Measurements from ENCODE around the gene ACACB.

The ACACB gene

DNA sequence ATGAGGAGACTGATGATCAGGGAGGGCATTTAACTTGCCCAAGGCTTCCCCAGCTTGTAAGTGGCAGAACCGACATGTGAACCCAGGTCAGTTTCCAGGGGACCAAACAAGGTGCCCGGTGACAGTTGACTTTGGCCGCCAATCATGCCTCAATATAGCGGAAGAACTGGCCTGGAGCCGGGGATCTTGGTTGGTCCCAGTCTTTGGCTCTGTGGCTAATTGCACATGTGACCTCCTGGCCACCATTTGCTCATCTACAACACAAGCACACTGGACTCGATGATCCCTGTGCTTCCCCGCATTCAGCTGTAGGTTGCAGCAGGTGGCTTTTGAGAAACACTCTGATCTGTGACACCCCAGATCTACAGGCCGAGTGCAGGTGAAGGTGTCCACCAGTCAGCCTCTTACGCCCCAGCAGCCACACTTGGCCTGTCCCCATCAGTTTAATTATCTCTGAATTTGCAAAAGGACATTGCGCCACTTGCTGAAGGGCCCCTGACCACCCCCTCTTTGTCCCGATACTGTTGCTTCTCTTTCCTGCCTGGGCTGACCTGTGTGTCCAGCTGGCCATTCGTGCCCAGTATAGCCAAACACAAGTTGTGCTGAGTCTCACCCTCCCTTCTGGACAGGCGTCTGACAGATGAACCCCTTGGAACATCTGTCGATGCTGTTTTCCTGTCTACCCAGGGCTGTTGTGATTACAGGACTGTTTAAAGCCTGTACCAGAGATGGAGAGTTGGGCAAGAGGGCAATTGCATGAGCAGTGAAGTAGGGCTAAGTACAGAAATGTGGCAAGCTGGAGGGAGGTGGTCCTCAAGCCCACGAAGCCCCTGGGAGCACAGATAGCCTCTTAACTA lies 14.1 kb downstream of the ACACB start:
- Histone ChIP-seq H3K27ac (ENCODE audit: low read depth, low read length, poor library complexity, severe bottlenecking) (no peak overlapping the region), H3K79me2 (ENCODE audit: insufficient read depth, low read length) (no peaks in the 10 kb centered on the region), H3K9me3 (ENCODE audit: low read length) (no peaks in the 10 kb centered on the region), H3K4me1 (ENCODE audit: insufficient read depth, low read length, severe bottlenecking) (peaks cover 6% of the 10 kb centered on the region), H3K36me3 (ENCODE audit: insufficient read depth, low read length) (no peaks in the 10 kb centered on the region), H3K9ac (ENCODE audit: low read length) (no peak overlapping the region), H3K9me2 (ENCODE audit: low read depth, low read length) (no peaks in the 10 kb centered on the region), H3K4me2 (ENCODE audit: low read length) (no peak overlapping the region), H3K27me3 (ENCODE audit: insufficient read depth, low read length) (no peaks in the 10 kb centered on the region), H3K4me3 (ENCODE audit: low read depth, low read length, poor library complexity, severe bottlenecking) (no peak overlapping the region), H4K20me1 (ENCODE audit: insufficient read depth, low read length) (no peaks in the 10 kb centered on the region), H2AFZ (ENCODE audit: low read length) (no peak overlapping the region), H3F3A (ENCODE audit: insufficient read depth, low read length) (no peaks in the 10 kb centered on the region)
- no peak for TF ChIP-seq EZH2 (IDR thresholded peaks at IDR 0.05; ENCODE audit: borderline replicate concordance, low read length)
- no peak for TF ChIP-seq CTCF (IDR thresholded peaks at IDR 0.05; ENCODE audit: low read length)

DNA sequence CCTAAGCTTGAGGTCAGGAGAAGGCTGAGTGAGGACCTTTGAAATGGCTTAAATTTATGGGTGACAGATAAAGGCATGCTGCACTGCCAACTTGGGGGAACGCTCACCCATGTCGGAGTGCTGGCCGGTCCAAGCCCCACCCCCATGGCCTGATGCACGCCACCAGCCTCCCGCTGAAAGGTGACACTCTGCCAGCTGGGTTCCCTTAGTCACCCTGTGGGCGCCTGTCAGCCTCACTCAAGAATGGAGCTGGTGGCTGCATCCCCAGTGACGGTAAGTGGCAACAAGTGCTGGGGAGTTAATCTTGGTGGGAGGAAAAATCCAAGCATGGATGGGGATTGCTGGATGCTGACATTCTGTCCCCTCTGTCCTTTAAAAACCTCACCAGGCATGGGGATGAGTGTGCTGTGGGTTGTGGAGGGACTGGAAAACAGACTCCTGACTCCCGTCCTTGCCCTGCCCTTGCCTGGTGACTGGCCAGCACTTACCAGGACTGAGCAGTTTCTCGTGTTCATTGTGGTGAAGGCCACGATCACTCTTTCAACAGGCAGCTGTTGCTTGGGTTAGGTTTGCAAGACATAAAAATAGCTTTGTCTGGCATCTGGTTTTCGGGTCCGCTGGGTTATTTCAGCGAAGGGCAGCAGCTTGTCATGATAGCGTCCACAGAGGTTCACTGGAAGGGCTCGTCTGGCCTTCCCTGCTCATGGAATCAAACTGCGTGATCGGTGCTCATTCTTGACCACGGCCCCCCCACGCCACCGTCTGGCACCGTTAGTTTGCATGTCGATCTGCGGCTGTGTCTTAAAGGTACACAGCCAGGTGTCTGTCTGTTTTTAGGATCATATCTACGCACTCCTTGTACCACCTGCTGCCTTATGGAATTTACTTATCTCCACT lies 15.0 kb downstream of the ACACB start:
- no peak overlapping the region for H2AFZ ChIP-seq (ENCODE audit: low read length)

More for the DNA sequence above, 15.0 kb downstream of the ACACB start:
- Histone ChIP-seq H3K4me3 (ENCODE audit: low read depth, low read length, poor library complexity, severe bottlenecking) (peak overlapping the region; percentile 14), H3K9me3 (ENCODE audit: low read length) (no peaks in the 10 kb centered on the region), H3F3A (ENCODE audit: insufficient read depth, low read length) (no peaks in the 10 kb centered on the region), H3K27ac (ENCODE audit: low read depth, low read length, poor library complexity, severe bottlenecking) (no peak overlapping the region), H3K9ac (ENCODE audit: low read length) (no peak overlapping the region; the same call in 1 of the 2 replicates), H3K4me2 (ENCODE audit: low read length) (peak overlapping the region; percentile 25; the same call in 1 of the 2 replicates), H4K20me1 (ENCODE audit: insufficient read depth, low read length) (no peaks in the 10 kb centered on the region), H3K9me2 (ENCODE audit: low read depth, low read length) (no peaks in the 10 kb centered on the region), H3K36me3 (ENCODE audit: insufficient read depth, low read length) (no peaks in the 10 kb centered on the region), H3K79me2 (ENCODE audit: insufficient read depth, low read length) (no peaks in the 10 kb centered on the region), H3K4me1 (ENCODE audit: insufficient read depth, low read length, severe bottlenecking) (peaks cover 6% of the 10 kb centered on the region), H3K27me3 (ENCODE audit: insufficient read depth, low read length) (no peaks in the 10 kb centered on the region)
- TF ChIP-seq CTCF (IDR thresholded peaks at IDR 0.05; ENCODE audit: low read length) (no peak), EZH2 (IDR thresholded peaks at IDR 0.05; ENCODE audit: borderline replicate concordance, low read length) (no peak)

Data from OCI-LY1 (cell line).